CD14-positive monocyte (primary cell): ENCODE data around the gene TMEM183A. TPM values are rescaled to one million over a fixed set of nuclear protein-coding genes. Genes with fewer than 3 reads are reported as not detected.
A peak's percentile ranks its signal among the peaks of the same experiment; 100 is the strongest.

ENCODE experiments used
- DNase-seq, 3 donors: peaks; one replicate each; pipeline ENCODE4 v3.0.0-alpha.2; 2011 to 2022
- H2AFZ ChIP-seq: 2 replicates; pipeline ENCODE4 v1.6.0; 2012; ENCODE audit warnings: mild to moderate bottlenecking, low read depth, low read length, inconsistent platforms; ENCODE audit not compliant: insufficient read depth, poor library complexity, severe bottlenecking
- H3K27ac ChIP-seq, 2 donors: 1 replicate in 1 of 2; 2 replicates in 1 of 2; pipeline ENCODE4 v1.5.1; 2012 to 2013; ENCODE audit warnings: low read length in 2 of 2, control low read depth in 1 of 2, inconsistent platforms in 1 of 2, low read depth in 1 of 2, mild to moderate bottlenecking in 1 of 2
- H3K27me3 ChIP-seq, 2 donors: one replicate each; pipeline versions ENCODE4 v1.6.0 to v1.6.1; 2011 to 2013; ENCODE audit warnings: low read length in 2 of 2; ENCODE audit not compliant: control insufficient read depth in 2 of 2, insufficient read depth in 2 of 2
- H3K36me3 ChIP-seq, 2 donors: replicated peaks in 1 of 2; 1 replicate in 1 of 2; 2 replicates in 1 of 2; pipeline versions ENCODE4 v1.5.1 to v1.6.1; 2012 to 2013; ENCODE audit warnings: low read length in 2 of 2, control low read depth in 1 of 2, inconsistent platforms in 1 of 2, mild to moderate bottlenecking in 1 of 2; ENCODE audit not compliant: insufficient read depth in 2 of 2, control insufficient read depth in 1 of 2
- H3K4me1 ChIP-seq, 2 donors: 1 replicate in 1 of 2; 2 replicates in 1 of 2; pipeline versions ENCODE4 v1.5.1 to v1.6.1; 2012 to 2013; ENCODE audit warnings: low read length in 2 of 2, control low read depth in 1 of 2, inconsistent platforms in 1 of 2, mild to moderate bottlenecking in 1 of 2, moderate library complexity in 1 of 2; ENCODE audit not compliant: insufficient read depth in 2 of 2, control insufficient read depth in 1 of 2
- H3K4me2 ChIP-seq: replicated peaks from 2 replicates; pipeline ENCODE3; 2012; ENCODE audit warnings: low read length, moderate library complexity, mild to moderate bottlenecking; ENCODE audit not compliant: poor library complexity, severe bottlenecking; ENCODE audit errors: extremely low read depth
- H3K4me3 ChIP-seq, 3 experiments: fragments of 200-600 bp in 1 of 3; sonication (generic) in 1 of 3; replicated peaks in 1 of 3; 1 replicate in 2 of 3; 2 replicates in 1 of 3; pipeline ENCODE4 v1.5.1; 2011 to 2013; ENCODE audit warnings: low read length in 3 of 3, mild to moderate bottlenecking in 3 of 3, control low read depth in 2 of 3, low read depth in 2 of 3, inconsistent platforms in 1 of 3, moderate library complexity in 1 of 3
- H3K79me2 ChIP-seq: 2 replicates; pipeline ENCODE4 v1.6.0; 2012; ENCODE audit warnings: mild to moderate bottlenecking, control low read depth, inconsistent platforms, low read length, moderate library complexity; ENCODE audit not compliant: insufficient read depth
- H3K9ac ChIP-seq: 2 replicates; pipeline ENCODE4 v1.6.0; 2017; ENCODE audit warnings: low read length, mild to moderate bottlenecking; ENCODE audit not compliant: insufficient read depth, poor library complexity, severe bottlenecking
- H3K9me3 ChIP-seq, 2 donors: replicated peaks in 1 of 2; 1 replicate in 1 of 2; 2 replicates in 1 of 2; pipeline versions ENCODE4 v1.5.1 to v1.6.1; 2012 to 2013; ENCODE audit warnings: low read length in 2 of 2, control low read depth in 1 of 2; ENCODE audit not compliant: control insufficient read depth in 1 of 2, insufficient read depth in 1 of 2
- H4K20me1 ChIP-seq: 2 replicates; pipeline ENCODE4 v1.6.0; 2012; ENCODE audit warnings: mild to moderate bottlenecking, low read length, control low read depth, moderate library complexity; ENCODE audit not compliant: insufficient read depth
- H3K27ac Mint-ChIP-seq, 7 donors: one replicate each; pipeline ENCODE4 v1.8.0; 2020; ENCODE audit warnings: mild to moderate bottlenecking in 7 of 7, mixed read lengths in 7 of 7, moderate library complexity in 6 of 7, inconsistent platforms in 2 of 7
- H3K27me3 Mint-ChIP-seq, 3 donors: one replicate each; pipeline ENCODE4 v1.8.0; 2021 to 2022; ENCODE audit warnings: low read depth in 3 of 3, mild to moderate bottlenecking in 3 of 3, mixed read lengths in 3 of 3, moderate library complexity in 3 of 3, inconsistent platforms in 1 of 3
- H3K36me3 Mint-ChIP-seq, 2 donors: one replicate each; pipeline ENCODE4 v1.8.0; 2020; ENCODE audit warnings: mixed read lengths in 2 of 2, inconsistent platforms in 1 of 2, mild to moderate bottlenecking in 1 of 2
- H3K4me1 Mint-ChIP-seq: one replicate; pipeline ENCODE4 v1.8.0; 2020; ENCODE audit warnings: mild to moderate bottlenecking, mixed read lengths
- H3K4me3 Mint-ChIP-seq, 2 donors: one replicate each; pipeline ENCODE4 v1.8.0; 2020; ENCODE audit warnings: mild to moderate bottlenecking in 2 of 2, mixed read lengths in 2 of 2, moderate library complexity in 1 of 2
- H3K9me3 Mint-ChIP-seq, 7 donors: one replicate each; pipeline ENCODE4 v1.8.0; 2020 to 2022; ENCODE audit warnings: mixed read lengths in 7 of 7, mild to moderate bottlenecking in 6 of 7, moderate library complexity in 6 of 7, inconsistent platforms in 2 of 7
- WGBS: methylation state at CpG from one replicate; pipeline ENCODE4 v1.1.5; 2013; ENCODE audit warnings: missing lambda C conversion rate; ENCODE audit not compliant: insufficient coverage; 5-methylcytosine and 5-hydroxymethylcytosine counted together
- intact Hi-C, 2 donors: fragments of 100-400 bp; cut with micrococcal nuclease; formaldehyde crosslinking; loops; one replicate each; pipeline versions ENCODE4 v1.15.0 to v1.15.1; 2023
- polyA plus RNA-seq, 3 donors: library from polyadenylated mRNA; depleted of rRNA in 1 of 3; unstranded in 2 of 3; stranded (reverse) in 1 of 3; fragments of 300-500 nt in 2 of 3; fragments of >200 nt in 1 of 3; fragmentation: Illumina TruSeq in 2 of 3; gene quantifications; 1 replicate in 2 of 3; 2 replicates in 1 of 3; pipeline ENCODE4 v1.2.3, GENCODE V29; 2012 to 2021
- TF ChIP-seq, protein P1 (sequence below): fragments of 200-600 bp; IDR thresholded peaks from one replicate; pipeline ENCODE4 v1.8.0; 2022; ENCODE audit warnings: antibody characterized with exemption, mild to moderate bottlenecking

The TMEM183A gene
- polyA plus RNA-seq, 3 donors: 60.5 to 84.9 (median 70.0) TPM

DNA sequence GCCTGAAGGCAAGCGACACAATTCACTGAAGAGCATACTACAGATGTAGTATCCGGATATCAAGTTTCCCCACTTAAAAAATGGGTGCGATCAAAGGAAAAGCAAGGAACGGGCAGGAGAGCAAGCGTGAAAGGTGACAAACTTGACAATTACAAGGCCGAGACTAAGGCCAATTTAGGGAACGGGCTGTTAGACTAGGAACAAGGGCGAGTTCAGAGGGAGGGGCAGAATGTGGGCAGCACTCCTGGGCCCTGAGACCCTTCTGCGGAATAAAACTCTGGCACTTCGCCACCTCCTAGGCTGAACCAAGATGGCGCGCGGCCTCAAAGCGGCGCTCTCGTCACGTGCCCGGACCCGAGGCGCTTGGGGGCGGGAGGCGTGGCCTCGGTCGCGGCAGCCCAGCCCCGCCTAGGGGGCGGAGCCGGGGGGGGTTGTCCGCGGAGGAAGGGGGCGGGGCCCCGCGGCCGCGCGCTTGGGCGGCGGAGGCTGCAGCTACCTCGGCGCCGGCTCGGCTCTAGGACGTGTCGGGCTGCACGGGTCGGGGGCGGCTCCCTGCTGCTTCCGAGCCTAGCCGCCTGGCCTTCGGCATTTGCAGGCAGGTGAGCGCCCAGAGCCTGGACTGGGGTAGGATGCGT is 19.0 kb downstream of the TMEM183A start, which contains the start of gene PPFIA4:
Gene PPFIA4, plus strand, starts transcription at position 461 of the 635 bp plus-strand sequence. CDS start 12,518 bp downstream, outside the sequence.
- Histone ChIP-seq H2AFZ (peak within 1 kb of the TSS; percentile 76), H3K4me3 (peak within 1 kb of the TSS; percentile 16 to 68 (median 35)), H3K79me2 (no peaks in the 10 kb centered on the region), H3K27me3 (peaks cover 12 to 21% of the 10 kb centered on the region in 2 donors), H3K4me2 (peak within 1 kb of the TSS; percentile 67), H3K4me1 (peaks cover 11 to 13% of the 10 kb centered on the region in 2 donors), H3K9me3 (no peaks in the 10 kb centered on the region), H3K9ac (peak within 1 kb of the TSS; percentile 32), H3K27ac (no peak within 1 kb of the TSS), H3K36me3 (peaks cover 25 to 39% of the 10 kb centered on the region in 2 donors), H4K20me1 (no peaks in the 10 kb centered on the region)
- Mint-ChIP-seq H3K4me1 (peaks cover 12% of the 10 kb centered on the region), H3K27ac (peak within 1 kb of the TSS in 4 of 7 donors; percentile 38 to 74 (median 43)), H3K36me3 (peaks cover 35 to 37% of the 10 kb centered on the region in 2 donors), H3K27me3 (peaks cover 21 to 28% (median 25%) of the 10 kb centered on the region in 3 donors), H3K9me3 (peaks cover 0 to 6% (median 3%) of the 10 kb centered on the region in 7 donors), H3K4me3 (peak within 1 kb of the TSS; percentile 71 to 79)
- intact Hi-C loops: no loop called here
- whole genome bisulfite sequencing: 14% methylated on average over 52 of the region's 52 CpGs
- DNase-seq: peak; percentile 73 to 79 (median 74)
- TF ChIP-seq, protein P1, sequence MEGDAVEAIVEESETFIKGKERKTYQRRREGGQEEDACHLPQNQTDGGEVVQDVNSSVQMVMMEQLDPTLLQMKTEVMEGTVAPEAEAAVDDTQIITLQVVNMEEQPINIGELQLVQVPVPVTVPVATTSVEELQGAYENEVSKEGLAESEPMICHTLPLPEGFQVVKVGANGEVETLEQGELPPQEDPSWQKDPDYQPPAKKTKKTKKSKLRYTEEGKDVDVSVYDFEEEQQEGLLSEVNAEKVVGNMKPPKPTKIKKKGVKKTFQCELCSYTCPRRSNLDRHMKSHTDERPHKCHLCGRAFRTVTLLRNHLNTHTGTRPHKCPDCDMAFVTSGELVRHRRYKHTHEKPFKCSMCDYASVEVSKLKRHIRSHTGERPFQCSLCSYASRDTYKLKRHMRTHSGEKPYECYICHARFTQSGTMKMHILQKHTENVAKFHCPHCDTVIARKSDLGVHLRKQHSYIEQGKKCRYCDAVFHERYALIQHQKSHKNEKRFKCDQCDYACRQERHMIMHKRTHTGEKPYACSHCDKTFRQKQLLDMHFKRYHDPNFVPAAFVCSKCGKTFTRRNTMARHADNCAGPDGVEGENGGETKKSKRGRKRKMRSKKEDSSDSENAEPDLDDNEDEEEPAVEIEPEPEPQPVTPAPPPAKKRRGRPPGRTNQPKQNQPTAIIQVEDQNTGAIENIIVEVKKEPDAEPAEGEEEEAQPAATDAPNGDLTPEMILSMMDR: no peak

DNA sequence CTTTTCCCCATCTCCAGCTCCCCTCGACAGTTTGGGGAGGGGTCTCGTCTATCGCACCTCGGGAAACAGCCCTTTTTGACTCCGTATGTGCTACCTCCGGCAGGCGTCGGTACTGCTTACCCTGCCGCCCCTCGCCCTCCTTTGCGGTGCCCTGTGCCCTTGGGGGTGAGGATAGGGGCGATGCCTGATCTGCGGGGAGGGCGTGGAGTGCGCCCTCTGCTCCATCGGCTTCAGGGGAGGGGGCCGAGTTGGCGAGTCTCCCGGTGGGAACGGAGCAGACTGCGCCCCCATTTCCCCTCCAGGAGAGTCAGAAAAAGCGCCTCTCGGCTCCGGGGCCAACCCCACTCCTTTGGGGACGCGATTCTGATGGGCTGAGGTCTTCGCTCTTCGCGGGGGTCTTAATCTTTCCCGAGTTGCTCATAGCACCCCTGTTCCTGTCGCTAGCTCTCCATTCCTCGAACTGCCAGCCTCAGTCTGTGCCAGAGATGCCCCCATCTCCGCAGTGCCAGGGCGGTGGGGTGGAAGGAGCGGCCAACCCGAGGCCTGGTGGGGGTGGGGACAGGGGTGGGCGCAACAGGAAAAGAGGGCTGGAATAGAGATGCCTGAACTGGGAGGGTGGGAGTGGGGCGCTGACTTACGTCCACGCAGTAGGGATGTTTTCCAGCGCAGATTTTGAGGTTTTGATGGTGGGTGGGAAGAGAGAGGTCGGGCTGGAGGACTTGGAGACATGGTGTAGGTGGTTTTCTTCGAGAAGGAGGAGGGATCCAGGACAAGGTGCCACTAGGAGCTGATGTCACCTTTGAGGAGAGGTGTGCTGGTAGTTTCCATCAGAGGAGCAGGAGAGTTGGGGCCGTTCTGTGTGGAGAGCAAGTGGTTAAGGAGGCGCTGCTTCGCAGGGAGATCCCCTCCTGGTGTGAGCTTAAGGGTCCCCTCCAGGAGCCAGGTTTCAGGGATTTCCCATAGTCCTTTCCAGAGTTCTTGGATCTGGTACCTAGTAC is 19.8 kb downstream of the TMEM183A start:
- Mint-ChIP-seq H3K36me3 (peaks cover 27 to 29% of the 10 kb centered on the region in 2 donors), H3K4me3 (peak overlapping the region; percentile 71 to 79), H3K9me3 (peaks cover 0 to 6% (median 3%) of the 10 kb centered on the region in 7 donors), H3K27ac (peak overlapping the region in 1 of 7 donors; percentile 43), H3K4me1 (peaks cover 12% of the 10 kb centered on the region), H3K27me3 (peaks cover 21 to 28% (median 27%) of the 10 kb centered on the region in 3 donors)
- TF ChIP-seq, protein P1: no peak
- intact Hi-C loops: no loop called here
- peak overlapping the region; percentile 16 to 68 (median 35) for H3K4me3 ChIP-seq
- H3K27me3 ChIP-seq: peaks cover 12 to 21% of the 10 kb centered on the region in 2 donors
- H3K9ac ChIP-seq: peak overlapping the region; percentile 32
- peak overlapping the region; percentile 67 for H3K4me2 ChIP-seq
- WGBS: 21% methylated on average over 27 of the region's 46 CpGs
- H3K36me3 ChIP-seq: peaks cover 17 to 31% of the 10 kb centered on the region in 2 donors
- peak overlapping the region; percentile 76 for H2AFZ ChIP-seq
- no peaks in the 10 kb centered on the region for H3K9me3 ChIP-seq
- no peak for DNase-seq
- H3K79me2 ChIP-seq: no peaks in the 10 kb centered on the region
- H3K27ac ChIP-seq: no peak overlapping the region
- H4K20me1 ChIP-seq: no peaks in the 10 kb centered on the region
- H3K4me1 ChIP-seq: peaks cover 11 to 13% of the 10 kb centered on the region in 2 donors
